H1 (cell line): ENCODE measurements around the gene RAPGEF6. TPM values are rescaled to one million over a fixed set of nuclear protein-coding genes. Genes with fewer than 3 reads are reported as not detected.

Source experiments
- BACH1 ChIP-seq: IDR thresholded peaks from 2 replicates; pipeline ENCODE4 v1.6.1; 2012; ENCODE audit warnings: low read length, improper control_type of control experiment
- CBX8 ChIP-seq: fragments of 300-800, 300-1000 bp; sonication (generic); IDR thresholded peaks from 2 replicates; pipeline ENCODE4 v1.7.1; 2016; ENCODE audit warnings: low read depth, low read length, borderline replicate concordance
- CHD2 ChIP-seq: IDR thresholded peaks from 2 replicates; pipeline ENCODE4 v1.6.1; 2012; ENCODE audit warnings: low read length, improper control_type of control experiment
- KDM5A ChIP-seq: fragments of 200-600 bp; IDR thresholded peaks from 2 replicates; pipeline ENCODE4 v1.7.1; 2012; ENCODE audit warnings: mild to moderate bottlenecking, low read length, inconsistent platforms, mixed read lengths
- NANOG ChIP-seq: IDR thresholded peaks from 2 replicates; pipeline ENCODE4 v1.6.1; 2011; ENCODE audit warnings: low read length, low read depth, mild to moderate bottlenecking, inconsistent platforms; ENCODE audit not compliant: insufficient read depth, poor library complexity, severe bottlenecking
- POLR2A ChIP-seq, 2 experiments: IDR thresholded peaks; 1 replicate in 1 of 2; 2 replicates in 1 of 2; pipeline ENCODE4 v1.6.1; 2011; ENCODE audit warnings: low read depth in 2 of 2, low read length in 2 of 2, mild to moderate bottlenecking in 2 of 2; ENCODE audit errors: control extremely low read depth in 1 of 2
- POLR2AphosphoS5 ChIP-seq: IDR thresholded peaks from 2 replicates; pipeline ENCODE4 v1.6.1; 2011; ENCODE audit warnings: low read depth, low read length
- POU5F1 ChIP-seq: IDR thresholded peaks from 2 replicates; pipeline ENCODE4 v1.6.1; 2011; ENCODE audit warnings: low read depth, mild to moderate bottlenecking, low read length, moderate library complexity
- polyA plus RNA-seq, 7 experiments: library from polyadenylated mRNA; depleted of rRNA in 3 of 7; stranded (reverse) in 5 of 7; unstranded in 2 of 7; fragments of >200 nt in 5 of 7; fragments of 200-250 nt in 2 of 7; gene quantifications; 1 replicate in 5 of 7; 2 replicates in 1 of 7; 4 replicates in 1 of 7; pipeline versions ENCODE4 v1.2.1 to v1.2.3, GENCODE V29; 2011 to 2013; ENCODE audit warnings: missing spikeins in 2 of 7, mixed read lengths in 2 of 7
- total RNA-seq: library from RNA; stranded (reverse); fragmentation: NEBNext Ultra II Directional; extraction: Animal tissue kit (Norgen Biotek cat#: 25700); gene quantifications from 2 replicates; pipeline ENCODE4 v1.2.1, GENCODE V29; 2021
- TF ChIP-seq, protein P1 (sequence below): fragments of 300-600 bp; sonication (generic); IDR thresholded peaks from 2 replicates; pipeline ENCODE4 v1.7.1; 2012; ENCODE audit warnings: low read length, moderate library complexity, mild to moderate bottlenecking, inconsistent platforms; ENCODE audit not compliant: insufficient replicate concordance
- TF ChIP-seq, protein P2 (sequence below): IDR thresholded peaks from 2 replicates; pipeline ENCODE4 v1.6.1; 2011; ENCODE audit warnings: low read depth, mild to moderate bottlenecking, low read length; ENCODE audit not compliant: insufficient read depth

Gene RAPGEF6
- total and polyA plus RNA-seq, 2 of the 8 experiments (the other 6 are each of a cell fraction or from before 2014, with no cell fraction given): 4.8 to 20.0 TPM

DNA sequence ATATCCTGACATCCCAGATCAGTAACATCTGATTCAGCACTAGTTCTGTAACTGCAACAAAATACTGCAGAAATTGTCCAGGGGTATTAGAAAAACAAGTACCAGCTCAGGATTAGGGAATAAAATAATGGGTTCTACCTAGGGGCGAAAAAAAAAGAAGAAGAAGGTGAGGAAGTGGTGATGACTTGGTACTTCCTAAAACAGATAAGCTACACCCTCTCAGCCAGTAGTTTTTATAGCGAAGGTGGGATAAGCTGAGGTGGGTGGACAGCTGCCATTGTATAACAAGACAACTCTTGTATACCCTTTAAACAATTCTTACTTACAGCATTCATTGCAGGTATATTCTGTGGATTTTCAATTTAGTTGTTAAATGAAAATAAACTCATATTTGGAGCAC is 19.1 kb downstream of the RAPGEF6 start (continued):
- TF ChIP-seq, protein P1, sequence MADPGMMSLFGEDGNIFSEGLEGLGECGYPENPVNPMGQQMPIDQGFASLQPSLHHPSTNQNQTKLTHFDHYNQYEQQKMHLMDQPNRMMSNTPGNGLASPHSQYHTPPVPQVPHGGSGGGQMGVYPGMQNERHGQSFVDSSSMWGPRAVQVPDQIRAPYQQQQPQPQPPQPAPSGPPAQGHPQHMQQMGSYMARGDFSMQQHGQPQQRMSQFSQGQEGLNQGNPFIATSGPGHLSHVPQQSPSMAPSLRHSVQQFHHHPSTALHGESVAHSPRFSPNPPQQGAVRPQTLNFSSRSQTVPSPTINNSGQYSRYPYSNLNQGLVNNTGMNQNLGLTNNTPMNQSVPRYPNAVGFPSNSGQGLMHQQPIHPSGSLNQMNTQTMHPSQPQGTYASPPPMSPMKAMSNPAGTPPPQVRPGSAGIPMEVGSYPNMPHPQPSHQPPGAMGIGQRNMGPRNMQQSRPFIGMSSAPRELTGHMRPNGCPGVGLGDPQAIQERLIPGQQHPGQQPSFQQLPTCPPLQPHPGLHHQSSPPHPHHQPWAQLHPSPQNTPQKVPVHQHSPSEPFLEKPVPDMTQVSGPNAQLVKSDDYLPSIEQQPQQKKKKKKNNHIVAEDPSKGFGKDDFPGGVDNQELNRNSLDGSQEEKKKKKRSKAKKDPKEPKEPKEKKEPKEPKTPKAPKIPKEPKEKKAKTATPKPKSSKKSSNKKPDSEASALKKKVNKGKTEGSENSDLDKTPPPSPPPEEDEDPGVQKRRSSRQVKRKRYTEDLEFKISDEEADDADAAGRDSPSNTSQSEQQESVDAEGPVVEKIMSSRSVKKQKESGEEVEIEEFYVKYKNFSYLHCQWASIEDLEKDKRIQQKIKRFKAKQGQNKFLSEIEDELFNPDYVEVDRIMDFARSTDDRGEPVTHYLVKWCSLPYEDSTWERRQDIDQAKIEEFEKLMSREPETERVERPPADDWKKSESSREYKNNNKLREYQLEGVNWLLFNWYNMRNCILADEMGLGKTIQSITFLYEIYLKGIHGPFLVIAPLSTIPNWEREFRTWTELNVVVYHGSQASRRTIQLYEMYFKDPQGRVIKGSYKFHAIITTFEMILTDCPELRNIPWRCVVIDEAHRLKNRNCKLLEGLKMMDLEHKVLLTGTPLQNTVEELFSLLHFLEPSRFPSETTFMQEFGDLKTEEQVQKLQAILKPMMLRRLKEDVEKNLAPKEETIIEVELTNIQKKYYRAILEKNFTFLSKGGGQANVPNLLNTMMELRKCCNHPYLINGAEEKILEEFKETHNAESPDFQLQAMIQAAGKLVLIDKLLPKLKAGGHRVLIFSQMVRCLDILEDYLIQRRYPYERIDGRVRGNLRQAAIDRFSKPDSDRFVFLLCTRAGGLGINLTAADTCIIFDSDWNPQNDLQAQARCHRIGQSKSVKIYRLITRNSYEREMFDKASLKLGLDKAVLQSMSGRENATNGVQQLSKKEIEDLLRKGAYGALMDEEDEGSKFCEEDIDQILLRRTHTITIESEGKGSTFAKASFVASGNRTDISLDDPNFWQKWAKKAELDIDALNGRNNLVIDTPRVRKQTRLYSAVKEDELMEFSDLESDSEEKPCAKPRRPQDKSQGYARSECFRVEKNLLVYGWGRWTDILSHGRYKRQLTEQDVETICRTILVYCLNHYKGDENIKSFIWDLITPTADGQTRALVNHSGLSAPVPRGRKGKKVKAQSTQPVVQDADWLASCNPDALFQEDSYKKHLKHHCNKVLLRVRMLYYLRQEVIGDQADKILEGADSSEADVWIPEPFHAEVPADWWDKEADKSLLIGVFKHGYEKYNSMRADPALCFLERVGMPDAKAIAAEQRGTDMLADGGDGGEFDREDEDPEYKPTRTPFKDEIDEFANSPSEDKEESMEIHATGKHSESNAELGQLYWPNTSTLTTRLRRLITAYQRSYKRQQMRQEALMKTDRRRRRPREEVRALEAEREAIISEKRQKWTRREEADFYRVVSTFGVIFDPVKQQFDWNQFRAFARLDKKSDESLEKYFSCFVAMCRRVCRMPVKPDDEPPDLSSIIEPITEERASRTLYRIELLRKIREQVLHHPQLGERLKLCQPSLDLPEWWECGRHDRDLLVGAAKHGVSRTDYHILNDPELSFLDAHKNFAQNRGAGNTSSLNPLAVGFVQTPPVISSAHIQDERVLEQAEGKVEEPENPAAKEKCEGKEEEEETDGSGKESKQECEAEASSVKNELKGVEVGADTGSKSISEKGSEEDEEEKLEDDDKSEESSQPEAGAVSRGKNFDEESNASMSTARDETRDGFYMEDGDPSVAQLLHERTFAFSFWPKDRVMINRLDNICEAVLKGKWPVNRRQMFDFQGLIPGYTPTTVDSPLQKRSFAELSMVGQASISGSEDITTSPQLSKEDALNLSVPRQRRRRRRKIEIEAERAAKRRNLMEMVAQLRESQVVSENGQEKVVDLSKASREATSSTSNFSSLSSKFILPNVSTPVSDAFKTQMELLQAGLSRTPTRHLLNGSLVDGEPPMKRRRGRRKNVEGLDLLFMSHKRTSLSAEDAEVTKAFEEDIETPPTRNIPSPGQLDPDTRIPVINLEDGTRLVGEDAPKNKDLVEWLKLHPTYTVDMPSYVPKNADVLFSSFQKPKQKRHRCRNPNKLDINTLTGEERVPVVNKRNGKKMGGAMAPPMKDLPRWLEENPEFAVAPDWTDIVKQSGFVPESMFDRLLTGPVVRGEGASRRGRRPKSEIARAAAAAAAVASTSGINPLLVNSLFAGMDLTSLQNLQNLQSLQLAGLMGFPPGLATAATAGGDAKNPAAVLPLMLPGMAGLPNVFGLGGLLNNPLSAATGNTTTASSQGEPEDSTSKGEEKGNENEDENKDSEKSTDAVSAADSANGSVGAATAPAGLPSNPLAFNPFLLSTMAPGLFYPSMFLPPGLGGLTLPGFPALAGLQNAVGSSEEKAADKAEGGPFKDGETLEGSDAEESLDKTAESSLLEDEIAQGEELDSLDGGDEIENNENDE: no peak
- no peak for TF ChIP-seq CBX8
- no peak for TF ChIP-seq NANOG
- no peak for TF ChIP-seq KDM5A
- TF ChIP-seq POU5F1: no peak
- TF ChIP-seq POLR2A (IDR thresholded peaks at IDR 0.05; ENCODE audit: control extremely low read depth in 1 of 2, low read depth in 2 of 2, low read length in 2 of 2): no peak
- TF ChIP-seq CHD2: no peak
- TF ChIP-seq, protein P2, sequence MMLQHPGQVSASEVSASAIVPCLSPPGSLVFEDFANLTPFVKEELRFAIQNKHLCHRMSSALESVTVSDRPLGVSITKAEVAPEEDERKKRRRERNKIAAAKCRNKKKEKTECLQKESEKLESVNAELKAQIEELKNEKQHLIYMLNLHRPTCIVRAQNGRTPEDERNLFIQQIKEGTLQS: no peak
- TF ChIP-seq POLR2AphosphoS5: no peak
- no peak for TF ChIP-seq BACH1
